SH-SY5Y (cell line): ENCODE data around the gene TMEM87B.

Experiments
- GATA2 ChIP-seq: IDR thresholded peaks from 2 replicates; pipeline ENCODE4 v1.6.1; 2011; ENCODE audit warnings: mild to moderate bottlenecking, low read depth, low read length
- GATA3 ChIP-seq: IDR thresholded peaks from 2 replicates; pipeline ENCODE4 v1.6.1; 2011; ENCODE audit warnings: low read depth, mild to moderate bottlenecking, low read length, moderate library complexity

Gene TMEM87B

DNA sequence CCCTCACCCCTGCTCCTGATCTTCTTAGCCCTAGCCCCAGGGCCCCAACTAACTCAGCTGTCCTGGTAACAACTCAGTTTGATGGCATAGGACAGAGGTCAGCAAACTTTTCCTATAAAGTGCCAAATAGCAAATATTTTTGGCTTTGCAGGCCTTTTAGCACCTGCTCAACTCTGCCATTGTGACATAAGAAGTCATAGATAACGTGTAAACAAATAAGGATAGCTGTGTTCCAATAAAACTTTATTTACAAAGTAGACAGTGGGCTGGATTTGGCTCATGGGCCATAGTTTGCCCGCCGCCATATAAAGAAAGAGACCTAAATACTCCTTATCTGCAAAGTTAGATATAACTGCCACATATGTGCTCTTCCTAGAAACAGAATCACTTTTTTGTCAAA lies 27.3 kb upstream of the TMEM87B start:
- TF ChIP-seq GATA3 (no peak), GATA2 (no peak)

DNA sequence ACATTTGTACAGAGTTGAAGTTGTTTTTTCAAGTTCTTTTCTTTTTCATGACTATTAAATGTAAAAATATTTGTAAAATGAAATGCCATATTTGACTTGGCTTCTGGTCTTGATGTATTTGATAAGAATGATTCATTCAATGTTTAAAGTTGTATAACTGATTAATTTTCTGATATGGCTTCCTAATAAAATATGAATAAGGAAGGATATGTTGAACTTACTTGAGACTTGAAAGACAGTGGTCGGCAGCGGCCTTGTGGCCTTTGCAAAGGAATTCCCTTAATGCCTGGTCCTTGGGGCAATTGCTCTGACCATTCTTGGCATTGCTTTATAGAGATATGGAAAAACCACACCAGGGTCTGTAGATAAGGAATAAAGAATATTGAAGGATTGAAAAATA lies 25.9 kb upstream of the TMEM87B start:
- TF ChIP-seq GATA3, result no peak
- no peak for TF ChIP-seq GATA2

DNA sequence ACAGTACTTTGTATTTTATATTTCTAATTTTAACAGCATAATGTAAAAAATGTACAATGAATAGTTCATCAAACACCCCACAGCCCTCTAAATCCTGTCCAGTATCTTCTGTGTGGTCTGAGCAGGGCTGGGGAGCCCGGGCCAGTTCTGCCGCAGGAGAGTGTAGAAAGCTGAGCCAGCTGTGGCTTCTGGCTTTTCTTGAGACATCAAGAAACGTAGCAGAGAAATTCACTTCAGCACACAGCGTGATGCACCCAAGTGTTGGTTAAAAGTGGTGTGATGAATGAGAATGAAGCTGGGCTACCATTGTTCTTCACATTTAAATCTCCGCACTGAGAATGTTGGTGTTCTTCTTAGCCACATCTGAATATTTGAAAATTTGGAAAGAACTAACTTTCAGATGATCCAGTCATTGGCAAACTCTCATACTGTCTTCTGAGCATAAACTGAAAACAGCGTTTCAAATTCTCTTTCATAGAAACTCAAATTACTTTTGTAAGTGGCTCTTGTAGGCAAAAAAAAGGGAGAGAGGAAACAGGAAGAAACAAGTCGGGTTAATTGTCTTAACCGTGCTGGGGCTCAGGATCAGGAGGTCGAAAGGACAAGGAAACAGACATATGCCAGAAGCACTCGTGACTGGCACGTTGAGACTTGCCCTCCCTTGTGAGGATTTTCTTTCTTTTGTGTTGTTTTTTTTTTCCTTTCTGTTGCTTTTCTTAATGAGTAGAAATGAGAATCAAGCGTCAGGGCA lies 23.4 kb upstream of the TMEM87B start:
- no peak for TF ChIP-seq GATA3
- no peak for TF ChIP-seq GATA2

DNA sequence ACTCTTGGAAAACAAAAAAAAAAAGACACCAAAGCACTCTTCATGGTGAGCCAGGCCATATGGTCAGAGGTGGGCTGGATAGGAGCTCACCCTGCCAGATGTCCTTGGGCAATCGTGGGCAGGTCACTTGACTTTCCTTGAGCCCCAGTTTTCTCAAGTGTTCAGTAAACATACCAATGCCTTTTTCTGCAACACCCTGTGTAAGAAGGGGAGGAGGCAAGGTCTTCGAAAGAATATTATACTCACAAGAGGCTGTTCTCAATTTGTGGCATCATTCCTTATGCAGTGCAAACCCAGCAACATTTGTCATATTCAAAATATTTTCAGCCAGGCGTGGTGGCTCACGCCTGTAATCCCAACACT lies 22.9 kb upstream of the TMEM87B start:
- TF ChIP-seq GATA2 (no peak), GATA3 (no peak)

DNA sequence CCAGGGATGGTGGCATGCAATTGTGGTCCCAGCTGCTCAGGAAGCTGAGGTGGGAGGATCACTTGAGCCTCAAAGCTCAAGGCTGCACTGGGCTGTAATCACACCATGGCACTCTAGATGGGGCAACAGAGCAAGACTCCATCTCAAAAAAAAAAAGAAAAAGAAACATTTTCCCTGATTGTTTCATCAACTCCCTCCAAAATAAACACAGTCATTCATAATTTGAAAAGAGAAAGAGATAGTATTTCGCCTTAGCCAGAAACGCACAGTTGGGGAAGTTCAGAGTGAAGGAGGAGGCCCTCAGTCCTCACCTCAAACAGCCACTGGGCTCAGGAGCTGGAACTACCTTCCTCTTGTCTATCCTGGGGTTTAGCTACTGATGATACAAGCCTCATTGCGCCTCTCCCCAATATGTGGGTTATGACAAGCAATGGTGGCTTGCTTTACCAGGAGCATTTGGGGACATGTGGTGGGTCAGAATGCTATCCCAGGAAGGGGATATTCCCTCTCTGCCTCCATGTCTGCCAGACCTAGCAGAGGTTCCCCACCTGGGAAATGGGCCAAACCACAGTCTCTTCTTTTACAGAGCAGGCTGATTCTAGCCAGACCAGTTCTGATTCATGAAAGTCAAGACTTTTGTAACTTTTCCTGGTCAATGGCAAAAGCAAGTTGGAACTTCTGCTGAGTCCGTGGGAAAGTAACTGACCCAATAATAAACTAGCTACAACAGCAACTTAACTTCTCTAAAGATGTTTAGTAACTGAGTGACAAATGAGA lies 22.2 kb upstream of the TMEM87B start:
- no peak for TF ChIP-seq GATA2
- TF ChIP-seq GATA3, result no peak

GRCh38 chr2:112033600-112033999 lies 21.5 kb upstream of the TMEM87B start:
- no peak for TF ChIP-seq GATA3
- no peak for TF ChIP-seq GATA2

DNA sequence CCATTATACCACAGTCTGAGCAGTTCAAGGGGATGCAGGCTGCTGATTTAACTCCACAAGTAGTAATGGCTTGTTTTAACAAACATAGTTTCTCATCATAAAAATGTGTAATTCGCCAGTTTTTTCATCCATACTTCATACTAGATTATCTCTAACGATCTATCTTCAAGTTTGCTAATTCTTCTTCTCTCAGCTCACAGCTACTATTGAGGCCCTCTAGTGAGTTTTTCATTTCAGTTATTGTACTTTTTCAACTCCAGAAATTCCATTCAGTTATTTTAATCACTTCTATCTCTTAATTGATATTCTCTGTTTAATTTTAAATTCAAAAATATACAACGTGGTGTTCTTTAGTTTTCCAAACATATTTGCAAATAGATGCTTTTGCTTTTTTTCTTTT lies 20.1 kb upstream of the TMEM87B start:
- TF ChIP-seq GATA2 (no peak), GATA3 (no peak)

- TF ChIP-seq GATA3, result no peak
- no peak for TF ChIP-seq GATA2
These were observed 19.3 kb upstream of the TMEM87B start for GRCh38 chr2:112035786-112036185.

- TF ChIP-seq GATA3 (no peak), GATA2 (no peak)
These were observed 9.5 kb upstream of the TMEM87B start for GRCh38 chr2:112045446-112046014.

- TF ChIP-seq GATA2 (no peak), GATA3 (no peak)
These were observed 8.8 kb upstream of the TMEM87B start for GRCh38 chr2:112046231-112046630.

- TF ChIP-seq GATA2 (no peak), GATA3 (no peak)
These were observed 7.4 kb upstream of the TMEM87B start for GRCh38 chr2:112047537-112048235.

DNA sequence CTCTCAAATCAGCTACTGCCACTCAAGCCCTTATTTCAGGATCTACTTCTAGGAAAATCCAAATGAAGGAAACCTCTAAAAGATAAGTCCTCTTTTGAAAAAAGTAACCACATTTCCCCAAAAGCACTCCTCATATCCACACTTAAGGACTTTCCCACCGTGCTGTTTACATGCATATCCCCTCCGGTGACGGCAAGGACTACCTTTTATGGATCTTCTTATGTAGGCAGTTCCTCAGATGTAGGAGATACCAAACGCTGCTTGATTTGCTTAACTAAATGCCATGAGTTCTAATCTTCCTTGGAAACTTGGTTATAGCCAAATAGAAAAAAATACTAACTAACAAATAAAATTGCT lies 6.9 kb upstream of the TMEM87B start:
- TF ChIP-seq GATA3 (no peak), GATA2 (no peak)

GRCh38 chr2:112048887-112049286 lies 6.2 kb upstream of the TMEM87B start:
- TF ChIP-seq GATA3 (no peak), GATA2 (no peak)

DNA sequence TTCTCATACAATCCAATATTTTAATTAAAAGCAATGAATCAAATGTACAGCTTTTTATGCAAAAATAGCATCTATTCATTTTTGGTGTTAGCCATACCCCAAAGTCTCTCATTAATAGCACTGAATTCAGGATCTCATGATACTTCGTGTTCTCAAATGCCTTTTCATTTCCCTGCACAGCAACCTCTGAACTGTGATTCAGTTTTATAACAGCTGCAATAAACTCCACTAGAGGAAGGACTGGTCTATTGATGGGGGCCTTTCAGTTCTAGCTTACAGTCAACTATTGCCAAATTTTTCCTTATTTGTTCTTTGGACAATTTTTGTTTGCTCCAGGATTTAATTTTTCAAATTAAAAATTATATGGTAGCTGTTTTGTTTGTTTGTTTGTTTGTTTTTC lies 4.8 kb upstream of the TMEM87B start:
- TF ChIP-seq GATA2, result no peak
- no peak for TF ChIP-seq GATA3
